Stimulated activated naive CD4-positive, alpha-beta T cell (primary cell): ENCODE measurements around the gene PLGRKT.
"Not testable (repeated sequence)": the region's sequence is repeated elsewhere in the genome, so short reads cannot be mapped to it uniquely, and the experiment has no call there.

ENCODE experiments used
- DNase-seq, 6 experiments: peaks; one replicate each; lab custom pipeline; 2025; lab: John Stamatoyannopoulos, UW

PLGRKT gene

GRCh38 chr9:5437254-5438216 lies at the start of gene PLGRKT:
TSS of gene PLGRKT (minus strand) at chr9:5437925. CDS start at chr9:5431977, 5,948 bp downstream.
- peak; percentile 82 to 92 (median 88) for DNase-seq

DNA sequence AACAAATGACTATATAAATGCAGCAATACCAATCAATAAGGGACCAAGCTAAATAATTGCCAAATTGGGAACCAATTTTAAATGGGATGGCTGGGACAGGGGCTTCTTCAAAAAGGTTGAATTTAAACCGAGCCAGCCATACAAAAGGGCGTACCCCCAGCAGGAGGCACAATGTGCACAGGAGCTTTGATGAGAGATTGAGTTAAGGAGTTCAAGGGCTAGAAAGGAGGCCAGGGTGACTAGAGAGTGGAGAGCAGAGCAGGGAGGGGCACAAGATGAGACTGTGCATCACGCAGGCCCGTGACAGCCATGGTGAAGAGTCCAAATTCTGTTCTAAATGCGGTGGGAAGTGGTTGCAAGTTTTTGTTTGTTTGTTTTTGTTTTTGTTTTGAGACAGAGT lies 49.3 kb upstream of the PLGRKT start:
- no peak for DNase-seq

DNA sequence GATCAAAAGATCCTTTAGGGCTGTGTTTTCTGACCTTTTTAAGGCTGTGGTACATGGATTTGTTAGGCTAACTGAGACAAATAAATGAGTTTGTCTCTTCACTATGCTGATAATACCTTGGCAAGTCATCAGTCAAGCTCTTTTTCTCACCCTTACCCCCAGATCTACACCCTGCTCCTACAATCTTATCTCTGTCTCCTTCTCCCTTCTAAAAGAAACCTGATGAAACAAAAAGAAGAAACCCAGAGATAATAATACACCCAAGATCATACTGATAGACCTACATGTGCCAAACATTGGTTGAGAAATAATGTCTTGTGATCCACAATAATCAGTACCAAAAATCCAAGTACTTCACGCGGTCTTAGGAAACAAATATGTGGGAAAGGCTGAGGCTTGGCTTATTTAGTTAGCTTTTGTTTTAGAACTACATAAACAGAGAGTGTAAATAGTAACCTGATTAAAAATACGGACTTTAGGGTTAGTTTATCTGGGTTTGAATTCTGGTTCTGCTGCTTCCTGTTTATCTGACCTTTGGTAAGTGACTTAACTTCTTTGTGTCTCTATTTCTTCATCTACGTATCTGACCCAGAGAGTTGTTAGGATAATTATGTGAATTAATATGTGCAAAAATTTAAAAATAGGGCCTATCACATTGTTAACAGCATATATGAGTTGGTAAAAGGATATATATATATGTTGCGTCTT lies 47.8 kb upstream of the PLGRKT start:
- no peak for DNase-seq

DNA sequence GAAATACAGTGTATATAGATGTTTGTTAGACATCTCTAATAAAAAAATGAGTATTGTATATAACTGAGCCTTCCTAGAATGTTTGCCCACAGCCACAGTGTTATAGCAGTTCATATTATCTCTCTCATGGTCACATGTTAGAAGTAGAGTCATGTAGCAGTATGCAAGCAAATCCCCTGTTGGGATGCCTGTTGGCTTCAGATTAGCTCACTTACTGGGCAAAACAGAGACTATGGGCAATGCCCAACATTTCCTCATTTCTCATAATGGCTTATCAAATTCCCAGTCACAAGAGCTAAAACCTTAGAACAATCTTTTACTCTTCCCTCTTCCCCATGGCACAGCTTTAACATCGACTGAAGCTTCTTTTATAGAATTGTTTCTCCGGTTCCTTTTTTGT lies 45.6 kb upstream of the PLGRKT start:
- DNase-seq, result no peak

GRCh38 chr9:5482194-5482593 lies 44.5 kb upstream of the PLGRKT start:
- no peak for DNase-seq

DNA sequence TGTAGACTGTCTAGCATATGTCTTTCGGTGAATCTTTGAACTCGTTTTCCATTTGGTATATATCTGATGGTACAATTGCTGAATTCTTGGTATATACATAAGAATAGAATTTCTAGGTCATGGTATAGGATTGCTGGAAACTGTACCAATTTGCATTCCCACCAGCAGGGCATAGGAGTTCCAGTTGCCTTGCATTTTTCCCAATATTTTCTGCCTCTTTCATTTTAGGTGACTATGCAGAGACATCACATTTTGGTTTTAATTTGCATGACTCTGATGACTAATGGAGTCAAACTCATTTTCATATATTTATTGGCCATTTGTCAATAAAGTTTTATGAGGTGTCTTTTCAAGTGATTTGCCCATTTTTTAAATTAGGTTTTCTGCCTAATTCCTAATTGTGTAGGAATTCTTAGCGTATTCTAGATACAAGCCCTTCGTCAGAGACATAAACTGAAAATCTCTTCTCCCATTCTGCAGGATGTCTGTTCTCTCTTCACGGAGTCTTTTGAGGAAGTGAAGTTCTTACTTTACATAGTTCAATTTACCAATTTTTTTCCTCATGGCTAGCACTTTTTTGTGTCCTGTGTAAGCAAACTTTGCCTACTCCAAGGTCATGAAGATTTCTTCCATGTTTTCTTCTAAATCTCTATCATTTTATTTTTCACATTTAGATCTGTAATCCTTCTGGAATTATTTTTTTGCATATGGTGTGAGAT lies 43.8 kb upstream of the PLGRKT start:
- DNase-seq, result no peak

DNA sequence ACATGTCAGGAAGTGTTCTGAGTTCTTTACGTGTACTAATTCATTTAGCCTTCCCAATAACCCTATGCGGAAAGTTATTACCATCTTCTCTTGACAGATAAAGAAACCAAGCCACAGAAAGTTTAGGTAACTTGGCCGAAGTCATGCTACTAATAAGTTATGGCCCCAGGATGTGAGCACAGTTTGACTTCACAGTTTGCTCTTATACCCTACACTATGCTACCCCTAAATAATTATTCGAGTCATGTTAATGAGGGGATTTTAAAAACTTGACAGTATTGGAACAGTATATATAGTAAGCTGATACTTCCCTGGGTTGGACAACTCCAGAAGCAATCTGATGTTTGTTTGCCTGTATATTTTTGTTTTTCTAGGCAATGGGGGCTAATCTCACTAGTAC lies 43.2 kb upstream of the PLGRKT start:
- DNase-seq, result no peak

- DNase-seq, result no peak
Observed at GRCh38 chr9:5479994-5480694, 42.4 kb upstream of the PLGRKT start.

DNA sequence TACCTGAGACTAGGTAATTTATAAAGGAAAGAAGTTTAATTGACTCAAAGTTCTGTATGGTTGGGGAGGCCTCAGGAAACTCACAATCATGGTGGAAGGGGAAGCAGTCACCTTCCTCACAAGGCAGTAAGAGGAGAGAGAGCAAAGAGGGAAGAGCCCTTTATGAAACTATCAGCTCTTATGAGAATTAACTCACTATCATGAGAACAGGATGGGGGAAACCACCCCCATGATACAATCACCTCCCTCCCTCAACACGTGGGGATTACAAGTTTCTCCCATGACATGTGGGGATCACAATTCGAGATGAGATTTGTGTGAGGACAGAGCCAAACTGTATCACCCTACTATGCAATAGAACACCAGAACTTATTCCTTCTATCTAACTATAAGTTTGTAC lies 40.5 kb upstream of the PLGRKT start:
- DNase-seq, result no peak

- DNase-seq, result not testable (repeated sequence)
Observed at GRCh38 chr9:5475611-5476010, 37.9 kb upstream of the PLGRKT start.

GRCh38 chr9:5470816-5471215 lies 33.1 kb upstream of the PLGRKT start:
- no peak for DNase-seq

- DNase-seq, result no peak
Observed at GRCh38 chr9:5470122-5470521, 32.4 kb upstream of the PLGRKT start.

DNA sequence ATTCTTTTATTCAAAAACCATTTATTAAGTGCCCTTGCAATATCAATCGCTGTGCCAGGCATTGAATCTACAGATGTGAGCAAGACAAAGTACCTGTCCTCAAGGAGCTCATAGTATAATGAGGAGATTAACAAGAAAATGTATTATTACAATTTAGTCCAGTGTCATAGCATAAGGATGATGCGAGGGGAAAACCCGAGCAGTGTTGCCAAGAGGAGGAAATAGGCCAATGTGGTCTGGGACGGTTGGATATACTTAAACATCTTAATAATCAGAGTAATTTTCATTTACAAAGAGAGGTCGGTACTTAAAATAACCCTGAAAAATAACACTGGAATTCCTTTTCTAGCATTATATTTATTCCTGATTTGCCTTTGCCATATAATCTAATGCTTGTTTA lies 31.1 kb upstream of the PLGRKT start:
- DNase-seq, result no peak

DNA sequence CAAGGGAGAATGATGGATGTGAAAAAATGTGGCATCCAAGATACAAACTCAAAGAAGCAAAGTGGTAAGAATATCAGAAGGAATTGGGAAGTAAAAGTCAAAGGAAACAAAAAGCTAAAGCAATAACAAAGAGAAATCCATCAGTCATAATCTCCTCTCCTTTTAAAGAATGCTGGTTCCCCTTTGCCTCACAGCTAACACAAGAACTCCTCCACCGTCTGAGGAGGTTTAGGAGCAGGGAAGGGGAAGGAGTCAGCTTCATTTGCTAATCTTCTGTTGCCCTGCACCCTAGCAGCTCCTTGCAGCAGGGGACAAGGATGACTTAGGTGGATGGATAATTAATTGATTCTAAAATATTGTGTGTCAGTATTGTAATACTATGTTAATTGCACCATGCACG lies 29.0 kb upstream of the PLGRKT start:
- DNase-seq, result no peak

DNA sequence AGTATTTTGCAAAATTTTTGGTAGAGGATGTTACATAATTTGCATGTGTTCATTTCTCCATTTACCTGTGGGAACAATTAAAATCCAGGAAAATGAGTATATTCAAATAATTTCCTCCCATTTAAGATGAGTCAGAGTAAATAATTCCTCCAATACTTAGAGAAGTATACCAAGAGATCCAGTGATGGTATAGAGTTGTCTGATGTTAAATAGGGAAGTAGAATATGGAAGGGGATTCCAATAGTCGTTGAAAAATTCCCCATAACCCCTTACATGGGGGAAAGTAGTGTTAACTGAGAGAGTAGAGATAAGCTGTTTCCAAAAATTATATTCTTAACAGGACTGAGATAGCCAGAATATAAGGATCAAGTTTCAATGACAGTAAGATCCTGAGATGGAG lies 28.3 kb upstream of the PLGRKT start:
- DNase-seq, result no peak

GRCh38 chr9:5464831-5465330 lies 27.2 kb upstream of the PLGRKT start:
- not testable (repeated sequence) for DNase-seq

DNA sequence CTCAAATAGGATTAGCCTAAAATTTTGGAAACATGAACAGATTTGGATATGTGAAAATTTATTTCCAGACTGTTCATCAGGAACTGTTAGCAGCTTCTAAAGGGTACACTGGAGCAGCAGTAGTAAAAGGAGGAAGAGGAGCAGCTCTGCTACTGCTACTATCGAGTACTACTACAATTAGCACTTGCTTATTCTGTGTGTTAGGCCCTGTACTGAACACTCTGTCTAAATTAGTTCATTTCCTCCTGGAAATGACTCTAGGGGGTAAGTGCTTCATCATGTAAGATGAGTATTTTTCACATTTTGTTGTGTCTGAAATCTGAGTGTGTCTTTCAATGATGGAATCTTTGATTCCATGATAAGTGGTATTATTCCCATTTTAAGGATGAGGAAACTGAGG lies 22.4 kb upstream of the PLGRKT start:
- DNase-seq, result no peak

DNA sequence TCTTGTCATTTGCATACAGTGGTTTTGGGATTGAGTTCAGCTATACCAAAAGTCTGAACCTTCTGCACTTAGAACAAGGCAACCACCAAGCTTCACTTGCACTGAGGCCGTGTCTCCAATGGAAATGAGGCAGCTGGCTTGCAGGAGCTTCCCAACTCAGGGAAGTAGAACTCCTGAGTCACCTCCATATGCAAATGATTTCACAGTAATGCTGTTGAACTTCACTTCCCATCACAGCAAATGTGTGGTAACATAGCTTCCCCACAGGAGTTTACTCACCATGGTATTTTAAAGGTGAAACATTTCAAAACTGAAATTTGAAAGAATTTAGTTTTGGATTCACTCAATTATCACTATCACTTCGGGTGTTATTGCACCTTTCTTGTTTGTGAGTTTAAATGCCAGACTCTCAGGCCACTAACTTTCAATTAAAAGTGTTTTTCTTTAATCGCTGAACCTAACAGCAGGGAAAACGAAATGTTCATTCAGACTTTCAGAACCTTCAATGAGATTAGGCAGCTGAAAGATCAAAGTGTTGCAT lies 21.6 kb upstream of the PLGRKT start:
- DNase-seq, result no peak

DNA sequence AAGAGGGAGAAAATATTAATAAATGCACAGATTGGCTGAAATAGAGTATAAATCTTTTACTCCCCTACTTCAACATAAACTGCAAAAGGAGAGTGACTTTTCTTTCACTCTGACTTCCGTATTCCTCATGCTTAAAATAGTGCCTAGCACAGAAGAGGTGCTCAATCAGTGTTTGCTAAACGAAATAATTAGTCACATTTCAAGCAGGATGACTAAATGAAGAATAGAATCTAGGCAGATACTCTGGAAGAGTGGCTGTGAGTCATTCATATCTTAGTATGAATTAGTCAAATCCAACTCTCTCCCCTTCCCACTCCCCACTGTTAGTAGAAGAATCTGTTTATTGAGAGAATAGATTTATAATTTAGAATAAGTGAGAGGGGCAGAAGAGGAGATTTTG lies 17.5 kb upstream of the PLGRKT start:
- DNase-seq, result no peak

DNA sequence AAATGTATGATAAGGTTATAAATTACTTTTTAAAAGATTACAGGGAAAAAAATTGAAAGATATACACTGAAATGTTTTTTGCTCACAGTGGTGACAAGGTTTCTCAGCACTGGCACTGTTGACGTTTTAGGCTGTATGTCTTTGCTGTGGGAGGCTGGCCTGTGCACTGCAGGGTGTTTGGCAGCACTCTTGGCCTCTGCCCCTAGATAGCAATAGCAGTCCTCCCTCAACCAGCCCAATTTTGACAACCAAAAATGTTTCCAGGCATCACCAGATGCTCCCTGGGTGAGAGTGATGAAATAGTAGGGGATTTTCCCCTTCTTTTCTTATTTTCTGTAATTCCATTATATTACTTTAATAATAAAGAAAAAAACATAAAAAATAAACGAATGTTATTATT lies 15.9 kb upstream of the PLGRKT start:
- DNase-seq, result no peak

GRCh38 chr9:5453004-5453403 lies 15.3 kb upstream of the PLGRKT start:
- no peak for DNase-seq

DNA sequence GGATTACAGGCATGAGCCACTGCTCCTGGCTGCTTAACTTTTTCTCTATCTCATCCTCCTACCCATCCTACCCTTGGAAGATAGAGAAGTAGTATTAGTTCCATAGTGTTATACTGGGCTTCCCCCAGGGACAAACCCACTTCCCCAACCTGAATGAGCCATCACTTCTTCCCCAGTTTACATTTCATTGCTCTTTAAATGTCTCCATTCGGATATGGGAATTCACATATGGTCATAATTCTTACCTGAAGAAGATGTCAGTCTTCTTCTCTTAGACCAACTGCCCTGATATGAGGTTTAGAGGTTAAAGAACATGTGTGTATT lies 14.5 kb upstream of the PLGRKT start:
- DNase-seq, result no peak
